ENCODE measurements around the gene ARID3C.

DNA sequence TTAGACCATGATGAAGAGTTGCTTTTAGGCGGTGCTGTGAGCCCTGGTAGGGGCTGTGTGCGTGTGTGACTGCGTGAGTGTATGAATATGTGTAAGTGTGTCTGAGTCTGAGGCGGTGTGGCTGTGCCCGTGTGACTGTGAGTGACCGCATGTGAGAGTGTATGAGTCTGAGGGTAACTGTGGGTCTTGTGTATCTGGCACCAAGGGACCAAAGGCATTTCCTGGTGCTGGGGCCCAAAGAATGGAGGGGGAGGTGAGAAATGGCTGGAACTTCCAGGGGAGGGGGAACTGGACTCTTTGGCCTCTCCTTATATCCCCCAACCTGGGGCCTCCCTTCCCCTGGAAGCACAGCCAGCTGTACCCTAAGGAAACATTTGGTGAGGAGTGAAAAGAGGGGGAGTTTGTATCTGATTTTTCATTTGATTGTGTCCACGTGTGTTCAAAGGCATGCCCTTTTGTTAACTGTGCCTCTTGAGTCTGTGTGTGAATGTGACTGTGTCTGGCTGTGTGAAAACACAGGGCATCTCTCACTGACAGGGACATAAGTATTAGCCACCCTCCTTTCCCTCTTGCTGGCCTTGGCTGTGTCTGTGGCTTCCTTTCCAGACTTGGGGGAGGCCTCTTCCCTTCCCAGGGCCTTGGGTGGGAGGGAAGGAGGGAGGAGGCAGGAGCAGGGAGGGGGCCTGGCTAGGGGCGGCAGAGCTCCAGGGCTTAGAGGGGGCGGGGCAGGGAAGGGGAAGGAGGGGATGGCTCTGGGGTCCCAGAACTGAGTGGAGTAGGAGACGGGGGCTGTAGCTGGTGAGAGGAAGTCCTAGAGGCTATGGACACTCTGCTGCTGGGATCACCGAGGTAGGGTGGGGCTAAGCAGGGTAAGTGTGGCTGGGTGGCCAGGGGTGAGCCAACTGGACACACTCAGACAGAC is 24.5 kb upstream of the ARID3C start:
- TF ChIP-seq, protein P1, sequence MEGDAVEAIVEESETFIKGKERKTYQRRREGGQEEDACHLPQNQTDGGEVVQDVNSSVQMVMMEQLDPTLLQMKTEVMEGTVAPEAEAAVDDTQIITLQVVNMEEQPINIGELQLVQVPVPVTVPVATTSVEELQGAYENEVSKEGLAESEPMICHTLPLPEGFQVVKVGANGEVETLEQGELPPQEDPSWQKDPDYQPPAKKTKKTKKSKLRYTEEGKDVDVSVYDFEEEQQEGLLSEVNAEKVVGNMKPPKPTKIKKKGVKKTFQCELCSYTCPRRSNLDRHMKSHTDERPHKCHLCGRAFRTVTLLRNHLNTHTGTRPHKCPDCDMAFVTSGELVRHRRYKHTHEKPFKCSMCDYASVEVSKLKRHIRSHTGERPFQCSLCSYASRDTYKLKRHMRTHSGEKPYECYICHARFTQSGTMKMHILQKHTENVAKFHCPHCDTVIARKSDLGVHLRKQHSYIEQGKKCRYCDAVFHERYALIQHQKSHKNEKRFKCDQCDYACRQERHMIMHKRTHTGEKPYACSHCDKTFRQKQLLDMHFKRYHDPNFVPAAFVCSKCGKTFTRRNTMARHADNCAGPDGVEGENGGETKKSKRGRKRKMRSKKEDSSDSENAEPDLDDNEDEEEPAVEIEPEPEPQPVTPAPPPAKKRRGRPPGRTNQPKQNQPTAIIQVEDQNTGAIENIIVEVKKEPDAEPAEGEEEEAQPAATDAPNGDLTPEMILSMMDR (IDR thresholded peaks at IDR 0.05): no peak
- TF ChIP-seq POLR2A (IDR thresholded peaks at IDR 0.05): no peak
